ENCODE measurements around the gene HPCA.

Gene HPCA

GRCh38 chr1:32918179-32918578 lies 31.9 kb downstream of the HPCA start:
- TF ChIP-seq, protein P1, sequence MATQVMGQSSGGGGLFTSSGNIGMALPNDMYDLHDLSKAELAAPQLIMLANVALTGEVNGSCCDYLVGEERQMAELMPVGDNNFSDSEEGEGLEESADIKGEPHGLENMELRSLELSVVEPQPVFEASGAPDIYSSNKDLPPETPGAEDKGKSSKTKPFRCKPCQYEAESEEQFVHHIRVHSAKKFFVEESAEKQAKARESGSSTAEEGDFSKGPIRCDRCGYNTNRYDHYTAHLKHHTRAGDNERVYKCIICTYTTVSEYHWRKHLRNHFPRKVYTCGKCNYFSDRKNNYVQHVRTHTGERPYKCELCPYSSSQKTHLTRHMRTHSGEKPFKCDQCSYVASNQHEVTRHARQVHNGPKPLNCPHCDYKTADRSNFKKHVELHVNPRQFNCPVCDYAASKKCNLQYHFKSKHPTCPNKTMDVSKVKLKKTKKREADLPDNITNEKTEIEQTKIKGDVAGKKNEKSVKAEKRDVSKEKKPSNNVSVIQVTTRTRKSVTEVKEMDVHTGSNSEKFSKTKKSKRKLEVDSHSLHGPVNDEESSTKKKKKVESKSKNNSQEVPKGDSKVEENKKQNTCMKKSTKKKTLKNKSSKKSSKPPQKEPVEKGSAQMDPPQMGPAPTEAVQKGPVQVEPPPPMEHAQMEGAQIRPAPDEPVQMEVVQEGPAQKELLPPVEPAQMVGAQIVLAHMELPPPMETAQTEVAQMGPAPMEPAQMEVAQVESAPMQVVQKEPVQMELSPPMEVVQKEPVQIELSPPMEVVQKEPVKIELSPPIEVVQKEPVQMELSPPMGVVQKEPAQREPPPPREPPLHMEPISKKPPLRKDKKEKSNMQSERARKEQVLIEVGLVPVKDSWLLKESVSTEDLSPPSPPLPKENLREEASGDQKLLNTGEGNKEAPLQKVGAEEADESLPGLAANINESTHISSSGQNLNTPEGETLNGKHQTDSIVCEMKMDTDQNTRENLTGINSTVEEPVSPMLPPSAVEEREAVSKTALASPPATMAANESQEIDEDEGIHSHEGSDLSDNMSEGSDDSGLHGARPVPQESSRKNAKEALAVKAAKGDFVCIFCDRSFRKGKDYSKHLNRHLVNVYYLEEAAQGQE (IDR thresholded peaks at IDR 0.05; ENCODE audit: low read depth), result no peak
- no peak for TF ChIP-seq CEBPB (IDR thresholded peaks at IDR 0.05)
- no peak for TF ChIP-seq RAD21 (IDR thresholded peaks at IDR 0.05; ENCODE audit: low read depth)

DNA sequence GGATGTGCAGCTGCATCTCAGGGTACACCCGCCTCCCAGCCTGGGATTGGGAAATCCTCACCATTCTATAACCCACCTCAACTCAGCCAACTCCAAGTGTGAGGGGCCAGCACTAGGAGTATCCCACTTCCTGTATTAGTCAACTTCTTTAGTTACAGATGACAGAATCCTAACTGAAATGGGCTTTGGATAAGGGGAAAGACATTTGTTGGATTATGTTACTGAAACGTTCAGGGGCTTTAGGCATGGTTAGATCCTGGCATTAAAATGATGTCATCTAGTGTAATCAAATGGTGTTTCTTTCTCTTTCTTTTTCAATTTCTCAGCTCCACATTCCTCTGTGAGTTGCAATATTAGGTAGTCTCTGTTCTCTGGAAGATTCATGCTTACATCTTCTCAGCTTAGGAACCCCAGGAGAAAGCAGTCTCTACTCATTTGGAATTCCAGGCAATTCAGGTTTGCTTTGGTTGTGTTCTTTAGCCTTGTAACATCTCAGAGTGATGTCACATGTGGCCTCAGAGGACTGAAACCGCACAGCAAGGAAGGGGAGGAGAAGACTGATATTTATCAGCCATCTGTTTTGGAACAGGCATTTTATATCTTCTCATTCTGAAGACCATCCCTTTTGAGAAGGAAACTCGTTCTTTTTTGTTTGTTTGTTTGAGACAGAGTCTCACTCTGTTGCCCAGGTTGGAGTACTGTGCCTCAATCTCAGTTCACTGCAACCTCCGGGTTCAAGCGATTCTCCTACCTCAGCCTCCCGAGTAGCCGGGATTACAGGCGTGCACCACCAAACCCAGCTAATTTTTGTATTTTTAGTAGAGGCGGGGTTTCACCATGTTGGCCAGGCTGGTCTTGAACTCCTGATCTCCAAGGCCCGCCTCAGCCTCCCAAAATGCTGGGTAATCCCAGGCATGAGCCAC lies 33.8 kb downstream of the HPCA start:
- TF ChIP-seq ZBTB7A (IDR thresholded peaks at IDR 0.05; ENCODE audit: low read depth), result no peak
- TF ChIP-seq EGR1 (IDR thresholded peaks at IDR 0.05), result no peak
- no peak for TF ChIP-seq USF1 (IDR thresholded peaks at IDR 0.05)
- TF ChIP-seq CEBPB (IDR thresholded peaks at IDR 0.05), result no peak

- TF ChIP-seq CREB1 (IDR thresholded peaks at IDR 0.05; ENCODE audit: low read depth) (no peak), MAX (IDR thresholded peaks at IDR 0.05) (no peak), EGR1 (IDR thresholded peaks at IDR 0.05) (no peak), EP300 (IDR thresholded peaks at IDR 0.05; ENCODE audit: borderline replicate concordance) (no peak), ZBTB7A (IDR thresholded peaks at IDR 0.05; ENCODE audit: low read depth) (no peak), TEAD4 (IDR thresholded peaks at IDR 0.05) (no peak), YY1 (IDR thresholded peaks at IDR 0.05; ENCODE audit: low read depth) (no peak), USF1 (IDR thresholded peaks at IDR 0.05) (no peak), FOXM1 (IDR thresholded peaks at IDR 0.05; ENCODE audit: borderline replicate concordance, low read depth) (no peak), CEBPB (IDR thresholded peaks at IDR 0.05) (no peak), TAF1 (IDR thresholded peaks at IDR 0.05; ENCODE audit: low read depth) (no peak), RAD21 (IDR thresholded peaks at IDR 0.05; ENCODE audit: low read depth) (no peak), NFIC (IDR thresholded peaks at IDR 0.05) (no peak), TCF12 (IDR thresholded peaks at IDR 0.05; ENCODE audit: low read depth) (no peak)
Measured at GRCh38 chr1:32920833-32921232, 34.5 kb downstream of the HPCA start.

DNA sequence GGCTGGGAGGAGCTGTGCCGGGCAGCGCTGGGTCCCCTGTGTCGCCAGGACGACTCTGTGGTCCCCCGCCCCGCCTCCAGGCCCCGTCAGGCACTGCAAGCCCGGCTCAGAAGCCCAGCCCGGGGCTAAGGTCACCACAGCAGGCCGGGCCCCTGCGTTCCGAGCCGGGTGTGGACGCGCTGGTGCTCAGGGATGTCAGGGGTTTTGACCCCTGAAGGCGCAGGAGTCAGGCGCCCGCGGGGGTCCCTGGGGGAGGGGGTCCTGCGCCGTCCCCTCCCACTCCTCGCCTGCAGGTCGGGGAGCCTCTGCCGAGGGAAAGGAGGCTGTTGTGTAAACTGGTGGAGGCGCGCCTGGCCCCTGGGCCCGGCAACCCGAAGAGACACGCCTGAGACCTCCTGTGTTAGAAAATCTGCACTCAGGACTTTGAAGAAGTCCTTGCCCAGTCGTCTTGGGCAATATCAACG lies 38.6 kb downstream of the HPCA start:
- TF ChIP-seq USF1 (IDR thresholded peaks at IDR 0.05), result no peak
- no peak for TF ChIP-seq FOXM1 (IDR thresholded peaks at IDR 0.05; ENCODE audit: borderline replicate concordance, low read depth)
- no peak for TF ChIP-seq EGR1 (IDR thresholded peaks at IDR 0.05)
- no peak for TF ChIP-seq RAD21 (IDR thresholded peaks at IDR 0.05; ENCODE audit: low read depth)
- TF ChIP-seq NFIC (IDR thresholded peaks at IDR 0.05), result no peak
- TF ChIP-seq YY1 (IDR thresholded peaks at IDR 0.05; ENCODE audit: low read depth), result no peak
- TF ChIP-seq, protein P1 (IDR thresholded peaks at IDR 0.05; ENCODE audit: low read depth), result no peak
- no peak for TF ChIP-seq TEAD4 (IDR thresholded peaks at IDR 0.05)
- TF ChIP-seq CREB1 (IDR thresholded peaks at IDR 0.05; ENCODE audit: low read depth), result no peak

DNA sequence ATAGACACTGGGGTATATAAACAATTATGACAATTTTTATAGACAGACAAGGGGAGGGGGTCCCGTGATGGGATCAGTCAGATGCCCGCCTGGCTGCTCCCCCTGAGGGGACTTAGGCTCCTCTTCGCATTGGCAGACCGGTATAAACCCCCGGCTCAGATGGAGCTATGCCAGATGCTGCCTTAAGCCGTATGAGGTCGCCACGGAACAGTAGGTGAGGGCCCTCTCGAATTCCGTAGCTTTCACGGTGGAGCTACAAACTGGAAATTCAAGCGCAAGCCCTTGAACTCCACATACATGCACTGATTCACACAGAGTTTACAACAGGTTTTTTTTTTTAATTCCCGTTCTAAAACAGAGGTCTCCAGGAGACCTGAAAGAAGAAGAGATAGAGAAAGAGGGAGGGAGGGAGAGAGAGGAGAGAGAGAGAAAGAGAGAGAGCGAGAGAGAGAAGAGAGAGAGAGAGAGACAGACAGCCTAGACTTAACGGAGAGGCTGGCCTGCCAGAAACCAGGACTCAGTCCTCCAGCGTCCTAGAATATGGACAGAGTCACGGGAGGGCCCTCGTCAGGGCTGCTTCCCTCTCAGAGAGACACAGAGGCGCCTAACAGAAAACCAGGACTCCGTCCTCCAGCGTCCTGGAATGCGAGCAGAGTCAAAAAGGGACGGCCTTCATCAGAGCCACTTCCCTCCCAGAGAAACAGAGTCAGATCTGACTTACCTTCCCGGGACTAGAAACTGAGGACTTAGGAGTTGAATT lies 39.3 kb downstream of the HPCA start:
- TF ChIP-seq EGR1 (IDR thresholded peaks at IDR 0.05) (no peak), FOXM1 (IDR thresholded peaks at IDR 0.05; ENCODE audit: borderline replicate concordance, low read depth) (no peak), TEAD4 (IDR thresholded peaks at IDR 0.05) (no peak), CREB1 (IDR thresholded peaks at IDR 0.05; ENCODE audit: low read depth) (no peak), CEBPB (IDR thresholded peaks at IDR 0.05) (no peak), NFIC (IDR thresholded peaks at IDR 0.05) (no peak), EP300 (IDR thresholded peaks at IDR 0.05; ENCODE audit: borderline replicate concordance) (no peak), YY1 (IDR thresholded peaks at IDR 0.05; ENCODE audit: low read depth) (no peak), TAF1 (IDR thresholded peaks at IDR 0.05; ENCODE audit: low read depth) (no peak), USF1 (IDR thresholded peaks at IDR 0.05) (no peak), RAD21 (IDR thresholded peaks at IDR 0.05; ENCODE audit: low read depth) (no peak), ZBTB7A (IDR thresholded peaks at IDR 0.05; ENCODE audit: low read depth) (no peak), MAX (IDR thresholded peaks at IDR 0.05) (no peak), TCF12 (IDR thresholded peaks at IDR 0.05; ENCODE audit: low read depth) (no peak)
- TF ChIP-seq, protein P1 (IDR thresholded peaks at IDR 0.05; ENCODE audit: low read depth), result no peak

All from Ishikawa (cell line).